ENCODE results near the gene CENPM.

Gene CENPM, protein sequence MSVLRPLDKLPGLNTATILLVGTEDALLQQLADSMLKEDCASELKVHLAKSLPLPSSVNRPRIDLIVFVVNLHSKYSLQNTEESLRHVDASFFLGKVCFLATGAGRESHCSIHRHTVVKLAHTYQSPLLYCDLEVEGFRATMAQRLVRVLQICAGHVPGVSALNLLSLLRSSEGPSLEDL

DNA sequence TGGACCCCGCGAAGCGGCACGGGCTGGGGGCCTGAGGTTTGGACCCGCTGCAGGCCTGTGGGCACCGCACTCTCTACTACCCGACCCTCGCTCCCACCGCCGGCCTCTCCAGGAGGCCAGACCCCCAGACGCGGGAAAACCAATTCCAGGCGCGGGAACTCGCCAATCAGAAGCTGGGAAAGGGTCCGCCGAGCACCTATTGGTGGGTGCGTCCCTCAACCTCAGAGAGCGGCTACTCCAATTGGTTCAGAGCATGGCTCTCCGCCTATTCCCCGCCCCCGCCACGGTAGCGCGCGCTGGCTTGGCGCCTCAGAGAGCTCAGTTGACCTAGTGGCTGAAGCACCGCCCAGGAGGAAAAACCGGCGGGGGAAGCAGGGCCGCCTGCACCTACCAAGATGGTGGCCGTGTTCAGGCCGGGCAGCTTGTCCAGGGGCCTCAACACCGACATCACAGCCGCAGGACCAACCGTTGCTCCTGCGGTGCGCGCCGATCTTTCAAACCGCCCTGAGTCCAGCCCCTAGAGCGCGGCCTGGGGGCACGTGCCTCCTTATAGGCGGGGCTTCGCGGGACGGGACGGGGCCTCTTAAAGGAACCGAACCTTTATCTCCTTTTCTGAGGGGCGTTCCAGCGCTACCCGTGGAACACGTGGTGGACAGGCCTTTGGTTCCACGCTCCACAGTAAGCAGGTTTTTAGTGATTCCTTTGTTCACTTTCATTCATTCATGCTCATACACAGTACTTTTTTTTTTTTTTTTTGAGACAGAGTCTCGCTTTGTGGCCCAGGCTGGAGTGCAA, at the start of gene CENPM:
CENPM (minus strand) TSS at position 524 of the 795 bp plus-strand sequence; CDS start at position 448, 76 bp downstream.
- peak; percentile 91 to 94 for DNase-seq (ENCODE audit: low read depth in 2 of 2)

DNA sequence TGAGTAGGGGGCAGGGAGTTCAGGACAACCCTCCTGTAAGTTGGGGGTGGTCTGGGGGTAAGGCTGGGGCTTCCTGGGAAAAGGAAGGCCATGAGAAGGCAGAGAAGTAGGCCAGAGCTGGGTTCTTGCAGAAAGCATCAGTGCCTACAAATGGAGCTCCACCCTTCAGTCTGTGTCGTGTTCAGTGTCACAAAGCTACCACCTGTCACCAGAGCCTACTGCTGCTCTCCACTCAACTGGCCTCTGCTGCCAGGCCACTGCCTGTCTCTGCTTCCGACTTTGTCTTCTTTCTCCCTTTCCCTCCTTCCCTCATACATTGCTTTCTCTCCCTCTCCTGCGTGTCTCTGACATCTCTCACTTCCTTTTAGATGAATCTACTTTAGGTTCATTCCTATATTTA, 48.3 kb upstream of the CENPM start:
- DNase-seq (ENCODE audit: low read depth in 2 of 2): no peak

DNA sequence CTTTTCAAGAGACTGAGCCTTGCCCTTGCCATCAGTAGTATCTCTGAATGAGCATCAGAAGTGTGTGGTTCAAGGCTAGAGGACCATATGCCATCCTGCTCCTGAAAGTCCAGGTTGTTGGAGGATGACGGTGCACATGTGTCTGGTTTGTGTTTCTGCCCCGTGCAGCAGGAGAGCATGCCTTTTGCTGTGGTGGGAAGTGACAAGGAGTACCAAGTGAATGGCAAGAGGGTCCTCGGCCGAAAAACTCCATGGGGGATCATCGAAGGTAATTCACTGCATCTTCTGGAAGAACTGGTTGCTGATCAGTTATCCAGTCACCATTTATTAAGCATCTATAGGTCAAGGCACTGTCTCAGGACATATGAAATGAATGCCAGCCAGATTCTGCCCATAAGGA, 45.5 kb upstream of the CENPM start:
- no peak for DNase-seq (ENCODE audit: low read depth in 2 of 2)

DNA sequence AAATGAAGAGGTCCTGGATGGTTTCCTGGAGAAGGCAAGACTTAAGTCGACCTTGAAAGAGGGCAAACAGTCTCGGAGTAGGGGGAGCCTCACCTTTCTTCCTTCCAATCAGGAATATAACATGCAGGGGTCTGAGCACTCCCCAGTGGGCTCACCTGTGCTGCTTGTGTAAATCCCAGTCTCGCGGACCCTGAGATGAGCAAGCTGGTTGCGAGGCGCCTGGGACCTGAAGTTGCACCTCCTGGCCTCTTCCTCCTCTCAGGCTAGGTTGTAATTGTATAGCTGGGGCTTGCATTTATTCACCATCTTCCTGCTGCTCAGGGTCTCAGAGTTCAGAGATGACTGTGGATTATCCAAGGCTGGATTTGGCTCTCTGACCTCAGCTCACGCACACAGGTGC, 44.2 kb upstream of the CENPM start:
- DNase-seq (ENCODE audit: low read depth in 2 of 2): no peak

DNA sequence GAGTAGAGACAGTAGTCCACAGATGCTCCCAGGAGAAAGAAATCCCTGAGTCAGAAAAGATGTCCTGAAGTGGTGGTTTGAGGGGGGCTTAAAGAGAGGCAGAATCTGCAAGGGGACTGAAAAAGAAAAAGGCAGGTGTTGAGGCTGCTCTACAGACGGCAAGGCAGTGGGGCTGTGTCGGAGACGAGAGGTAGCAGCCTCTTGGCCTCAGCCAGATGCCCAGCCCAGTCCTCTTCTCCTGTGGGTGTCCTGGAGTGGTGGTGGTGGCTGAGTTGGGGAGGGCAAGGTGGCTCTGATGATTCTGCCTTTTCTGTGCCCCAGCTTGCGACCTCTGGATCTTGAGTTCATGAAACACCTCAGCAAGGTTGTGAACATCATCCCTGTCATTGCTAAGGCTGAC, 42.3 kb upstream of the CENPM start:
- no peak for DNase-seq (ENCODE audit: low read depth in 2 of 2)

DNA sequence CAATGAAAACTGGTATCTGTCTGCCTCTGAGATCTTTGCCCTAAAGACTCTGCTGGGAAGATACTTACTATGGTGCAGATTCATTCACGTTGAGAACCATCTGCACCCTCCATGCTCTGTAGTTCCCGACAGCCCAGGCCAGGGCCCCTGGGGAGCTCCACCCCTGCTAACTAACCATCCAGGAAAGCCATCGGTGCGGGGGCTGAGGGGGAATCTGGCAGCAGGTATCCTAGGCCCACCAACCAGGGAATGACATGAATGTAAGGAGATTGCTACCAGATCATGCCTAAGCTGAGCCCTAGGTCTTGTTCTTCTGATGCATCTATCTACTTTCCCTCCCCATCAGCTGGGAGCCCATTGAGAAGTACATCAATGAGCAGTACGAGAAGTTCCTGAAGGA, 40.3 kb upstream of the CENPM start:
- no peak for DNase-seq (ENCODE audit: low read depth in 2 of 2)

DNA sequence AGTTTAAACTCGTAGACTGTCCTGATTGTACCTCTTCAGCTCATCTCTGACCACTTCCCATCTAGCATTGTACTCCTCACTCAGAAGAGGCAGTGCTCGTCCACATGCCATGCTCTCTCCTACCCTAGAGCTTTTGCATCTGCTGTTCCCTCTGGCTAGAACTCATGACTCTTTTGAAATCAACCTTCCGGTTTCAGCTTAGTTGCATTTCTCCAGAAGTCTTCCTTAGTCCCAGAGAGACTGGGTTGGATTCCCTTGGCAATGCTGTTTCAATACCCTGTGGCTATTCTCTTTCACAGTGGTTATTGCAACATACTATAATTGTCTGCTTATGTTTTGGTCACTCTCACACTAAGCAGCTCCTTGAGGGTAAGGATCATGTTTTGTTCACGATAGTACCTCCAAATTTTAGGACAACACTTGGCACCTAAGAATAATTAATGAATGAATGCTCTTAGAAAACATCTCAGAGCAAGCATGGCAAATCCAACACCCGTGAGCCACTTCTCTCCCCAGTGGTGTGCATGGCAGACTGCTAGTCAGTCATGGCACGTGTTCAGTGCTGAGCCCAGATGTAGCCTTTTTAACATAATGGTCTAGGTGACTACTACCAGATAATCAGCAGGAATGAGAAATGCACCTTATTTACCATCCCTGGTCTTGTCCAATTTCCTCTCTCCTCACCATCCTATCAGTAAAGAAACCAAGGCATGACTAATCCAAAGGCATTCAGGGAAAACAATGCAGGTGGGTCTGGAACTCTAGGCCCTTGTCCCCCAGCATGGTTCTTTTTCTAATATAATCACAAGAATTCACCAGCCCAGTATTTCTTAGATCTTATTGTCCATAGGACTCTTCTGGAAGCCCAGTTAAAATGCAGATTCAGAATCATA, 36.8 kb upstream of the CENPM start:
- no peak for DNase-seq (ENCODE audit: low read depth in 2 of 2)

DNA sequence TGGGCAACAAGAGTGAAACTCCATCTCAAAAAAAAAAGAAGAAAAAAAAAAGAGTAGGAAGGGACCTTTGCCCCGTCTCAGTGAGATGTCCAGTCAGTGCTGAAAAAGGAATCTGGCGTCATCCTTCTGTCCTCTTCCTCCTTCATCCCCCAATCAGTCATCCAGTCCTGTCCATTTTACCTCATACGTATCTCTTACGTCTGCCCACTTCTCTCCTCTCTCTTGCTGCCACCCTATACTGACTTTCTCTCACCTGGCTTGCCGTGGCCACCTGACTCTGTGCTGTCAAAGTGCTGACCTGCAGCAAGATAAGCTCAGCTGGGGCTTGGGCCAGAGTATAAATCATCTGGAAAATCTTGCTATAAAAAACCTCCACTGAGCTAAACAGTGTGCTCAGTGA, 35.9 kb upstream of the CENPM start:
- DNase-seq (ENCODE audit: low read depth in 2 of 2): no peak

DNA sequence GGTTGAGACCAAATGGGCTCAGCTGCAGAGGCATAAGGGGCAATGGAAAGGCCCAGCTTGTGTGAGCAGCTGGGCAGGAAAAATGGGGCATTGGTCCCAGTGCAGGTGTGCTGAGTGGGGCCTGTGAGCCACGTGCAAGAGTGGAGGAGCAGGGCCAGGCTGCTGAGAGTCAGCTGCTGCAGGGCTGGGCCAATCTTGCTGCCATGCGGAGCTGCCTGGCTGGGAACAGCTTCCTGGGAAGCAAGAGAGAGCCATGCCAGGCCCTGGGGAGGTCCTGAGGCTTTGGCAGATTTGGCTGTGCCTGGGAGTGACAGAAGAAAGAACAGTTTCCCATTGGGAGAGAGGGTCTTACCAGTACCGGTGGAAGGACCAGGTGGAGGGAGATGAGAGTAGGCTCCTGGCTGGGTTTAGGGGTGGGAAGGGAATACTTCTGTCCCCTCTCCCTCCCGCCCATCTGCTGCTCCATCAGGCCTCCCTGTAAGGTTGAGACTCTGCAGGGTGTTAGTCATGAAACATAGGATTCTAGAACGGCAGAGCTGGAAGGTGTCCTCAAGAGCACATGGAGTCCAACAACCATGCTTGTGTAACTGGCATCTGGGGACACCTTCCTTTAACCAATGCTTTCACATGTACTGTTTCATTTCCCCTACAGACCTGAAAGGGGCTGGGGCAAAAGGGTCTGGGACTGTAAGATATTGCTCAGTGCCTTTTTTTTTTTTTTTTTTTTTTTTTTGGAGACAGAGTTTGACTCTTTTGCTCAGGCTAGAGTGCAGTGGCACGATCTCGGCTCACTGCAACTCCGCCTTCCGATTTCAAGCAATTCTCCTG, 32.7 kb upstream of the CENPM start:
- no peak for DNase-seq (ENCODE audit: low read depth in 2 of 2)

DNA sequence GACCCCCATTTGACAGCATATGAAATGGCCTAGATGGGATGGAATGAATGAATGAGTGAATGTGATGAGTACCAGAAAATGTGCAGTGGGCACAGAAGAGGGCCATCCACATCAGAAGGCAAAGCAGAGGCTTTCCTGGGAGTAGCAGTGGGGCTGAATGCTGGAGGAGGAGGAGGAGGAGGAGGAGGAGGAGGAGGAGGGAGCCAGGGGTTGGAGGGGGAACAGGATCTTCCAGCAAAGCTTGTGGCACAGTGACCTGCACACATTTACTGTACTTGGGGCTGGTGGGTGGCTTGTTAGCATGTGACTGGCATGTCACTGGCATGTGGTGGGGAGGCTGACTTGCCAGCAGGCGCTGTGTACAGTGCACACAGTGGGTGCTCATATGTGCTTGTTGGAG, 31.8 kb upstream of the CENPM start:
- DNase-seq (ENCODE audit: low read depth in 2 of 2): no peak

DNA sequence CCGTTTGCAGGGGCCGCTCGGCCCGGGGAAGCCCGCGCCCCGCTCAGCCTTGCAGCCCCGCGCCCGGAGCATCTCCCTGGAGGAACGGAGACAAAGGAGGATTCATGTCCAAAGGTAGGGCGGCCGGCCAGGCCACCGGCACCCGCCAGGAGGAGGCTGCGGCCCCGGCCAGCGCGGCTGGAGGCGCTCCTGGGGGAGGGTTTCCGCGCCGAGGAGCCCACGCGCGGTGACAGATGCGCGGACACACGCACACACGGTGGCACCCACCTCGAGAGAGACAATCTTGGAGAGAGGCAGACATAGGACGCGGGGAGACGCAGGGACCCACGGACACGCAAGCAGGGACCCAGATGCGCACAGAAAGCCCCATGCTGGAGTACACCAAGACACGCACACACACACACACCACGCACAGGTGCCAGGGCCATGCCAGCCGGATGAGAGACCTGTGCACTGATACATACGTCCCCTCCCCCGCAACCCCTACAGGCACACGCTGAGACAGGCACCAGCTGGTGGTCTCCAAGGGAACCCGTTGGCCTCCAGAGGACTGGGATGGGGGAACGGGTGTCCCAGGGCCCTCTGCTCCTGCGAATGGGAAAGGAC, 30.1 kb upstream of the CENPM start:
- DNase-seq (ENCODE audit: low read depth in 2 of 2): no peak

DNA sequence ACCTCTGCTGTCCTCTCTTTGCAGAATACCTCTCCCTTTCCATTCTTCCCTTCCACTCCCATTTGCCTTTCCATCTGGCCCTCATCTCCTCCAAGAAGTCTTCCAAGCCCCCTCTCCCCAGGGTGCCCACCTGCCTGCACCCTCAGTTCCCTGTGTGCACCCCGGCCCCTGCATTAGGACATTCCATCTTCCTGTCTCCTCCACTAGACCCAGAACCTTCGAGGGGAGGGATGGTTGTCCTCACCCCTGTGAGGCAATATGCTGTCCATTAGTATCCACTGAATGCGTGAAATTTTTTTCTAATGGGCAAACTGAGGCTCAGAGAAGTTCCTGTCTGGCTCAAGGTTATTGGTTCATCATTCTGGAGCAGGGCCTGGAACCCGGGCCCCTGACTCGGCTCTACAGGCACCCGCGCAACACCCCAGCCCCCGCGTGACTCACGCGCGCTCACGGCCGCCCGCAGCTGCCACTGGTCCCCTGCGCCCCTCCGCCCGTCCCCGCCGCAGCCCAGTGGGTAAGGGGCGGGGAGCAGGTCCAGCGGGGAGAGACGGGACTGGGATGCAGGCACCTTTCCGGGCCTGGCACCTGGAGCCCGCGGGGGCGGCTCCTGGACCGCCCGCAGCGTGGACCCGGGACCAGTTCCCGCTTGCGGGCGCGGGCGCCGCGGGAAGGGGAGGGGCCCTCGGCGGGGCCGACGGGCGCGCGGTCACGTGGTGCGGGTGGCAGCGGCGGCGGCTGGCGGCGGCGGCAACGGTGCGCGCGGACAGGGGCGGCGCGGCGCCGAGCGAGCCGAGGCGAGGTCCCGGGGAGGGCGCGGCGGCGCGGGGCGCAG, 29.3 kb upstream of the CENPM start:
- peak in 1 of 2 donors; percentile 22 for DNase-seq (ENCODE audit: low read depth in 2 of 2)

DNA sequence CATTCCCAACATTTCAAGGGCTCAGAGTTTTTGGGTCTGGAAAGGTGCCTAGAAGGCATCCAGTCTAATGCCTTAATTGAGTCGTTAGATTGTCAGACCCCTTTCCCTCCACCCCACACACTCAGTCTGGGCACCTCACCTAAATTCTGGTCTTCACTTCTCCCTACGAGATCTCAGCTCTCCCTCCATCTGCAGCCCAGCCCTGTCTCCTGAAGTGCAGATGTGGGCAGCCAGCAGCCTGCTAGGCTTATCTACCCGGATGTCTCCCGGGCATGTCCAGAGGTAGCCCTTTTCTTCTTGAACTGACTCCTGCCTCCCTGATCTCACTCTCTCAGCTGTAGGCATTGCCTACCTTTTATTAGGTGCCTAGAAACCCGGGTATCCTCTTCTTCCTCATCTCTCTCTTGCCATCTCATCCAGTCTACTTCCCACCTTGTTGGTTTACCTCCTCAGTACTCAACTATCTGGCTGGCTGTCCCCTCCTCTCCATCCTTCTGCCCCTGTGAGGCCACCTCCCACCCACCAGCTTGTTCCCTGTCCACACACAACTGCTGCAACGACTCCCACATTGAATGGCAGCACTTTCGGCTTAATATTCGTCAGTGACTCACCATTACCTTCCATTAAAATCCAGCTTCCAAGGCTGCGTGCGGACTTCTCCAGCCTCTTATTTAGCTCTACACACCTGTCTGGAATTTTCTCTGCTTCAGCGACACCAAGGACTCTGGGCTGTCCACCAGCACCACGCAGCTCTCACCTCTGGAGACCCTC, 28.5 kb upstream of the CENPM start:
- DNase-seq (ENCODE audit: low read depth in 2 of 2): no peak

DNA sequence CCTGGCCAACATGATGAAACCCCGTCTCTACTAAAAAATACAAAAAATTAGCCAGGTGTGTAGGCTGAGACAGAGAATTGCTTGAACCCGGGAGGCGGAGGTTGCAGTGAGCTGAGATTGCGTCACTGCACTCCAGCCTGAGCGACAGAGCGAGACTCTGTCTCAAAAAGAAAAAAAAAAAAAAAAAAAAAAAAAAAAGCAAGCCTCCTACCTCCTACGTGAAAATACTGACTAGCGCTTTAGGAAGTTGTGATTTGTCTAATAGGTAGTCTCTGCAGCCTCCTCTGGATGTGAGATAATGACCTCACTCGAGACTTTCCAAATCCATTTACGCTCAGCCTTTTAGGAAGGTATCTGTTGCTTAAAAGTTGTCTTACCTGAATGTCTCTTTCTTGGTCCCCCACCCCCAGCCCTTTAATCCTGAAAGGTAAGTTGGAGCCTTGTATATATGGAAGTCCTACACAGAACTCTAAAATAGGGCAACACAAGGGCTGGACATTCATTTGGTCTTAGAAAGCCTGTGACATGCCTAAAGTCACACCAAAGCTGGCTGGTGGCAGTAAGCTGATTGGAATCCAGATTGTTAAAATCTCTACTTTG, 27.8 kb upstream of the CENPM start:
- DNase-seq (ENCODE audit: low read depth in 2 of 2): no peak

DNA sequence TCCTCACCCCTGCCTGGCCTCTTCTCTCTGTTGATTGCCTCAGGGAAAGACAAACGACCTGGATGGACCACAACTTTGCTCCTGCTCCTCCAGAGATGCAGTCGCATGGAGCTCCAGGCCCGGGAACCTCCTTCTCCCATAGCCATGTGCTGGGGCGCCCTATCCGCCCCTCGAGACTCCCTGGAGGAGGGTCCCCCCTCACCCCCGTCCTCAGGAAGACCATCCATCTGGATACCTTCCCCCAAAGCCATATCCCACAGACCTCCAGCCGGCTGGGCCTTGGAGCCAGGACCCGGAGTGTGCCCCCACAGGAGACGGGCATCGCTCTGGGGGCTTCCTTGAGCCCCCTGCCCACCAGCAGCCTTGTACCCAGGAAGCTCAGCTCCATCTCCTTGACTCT, 24.5 kb upstream of the CENPM start:
- no peak for DNase-seq (ENCODE audit: low read depth in 2 of 2)

DNA sequence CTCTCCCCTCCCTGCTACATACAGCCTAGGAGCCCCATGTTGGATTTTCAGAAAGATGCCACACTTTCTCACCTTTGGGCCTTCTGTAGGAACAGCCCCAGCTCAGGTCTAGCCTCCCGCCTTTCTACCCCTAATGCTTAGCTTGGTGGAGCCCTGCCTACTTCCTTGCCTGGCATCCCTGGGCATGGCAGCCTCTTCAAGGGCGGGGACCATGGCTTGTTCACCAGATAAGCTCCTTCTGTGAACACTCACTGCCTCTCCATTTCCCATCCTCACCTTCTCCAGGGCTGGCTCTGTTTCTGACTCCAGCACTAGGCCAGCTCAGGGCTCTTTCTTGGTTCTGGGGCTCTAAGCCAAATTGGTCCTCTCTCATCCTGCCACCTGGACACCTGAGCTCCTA, 23.6 kb upstream of the CENPM start:
- no peak for DNase-seq (ENCODE audit: low read depth in 2 of 2)

DNA sequence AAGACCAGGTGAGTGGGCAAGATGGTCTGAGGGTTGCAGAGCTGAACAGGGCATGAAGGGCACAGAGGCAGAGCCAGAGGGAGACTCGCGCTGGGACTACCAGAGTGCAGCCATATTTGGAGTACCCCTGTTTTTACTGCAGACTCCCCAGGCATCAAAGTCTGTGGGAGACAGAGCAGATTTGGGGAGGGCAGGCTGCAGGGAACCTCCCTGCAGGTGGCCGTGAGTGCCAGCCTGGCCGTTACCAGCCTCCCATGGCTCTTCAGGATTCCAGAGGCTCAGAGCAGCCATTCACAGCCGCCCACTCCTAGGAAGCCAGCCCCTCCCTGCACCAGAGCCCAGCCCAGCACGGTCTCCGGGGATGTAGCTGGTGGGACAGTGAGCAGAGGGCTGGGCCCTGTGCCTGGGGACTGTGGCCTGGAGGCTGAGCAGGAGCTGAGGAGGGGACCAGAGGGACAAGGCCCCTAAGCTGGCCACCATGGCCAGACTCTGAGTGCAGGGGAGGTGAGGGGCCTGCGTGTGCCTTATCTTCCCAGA, 22.2 kb upstream of the CENPM start, which contains the start of gene SEPTIN3:
SEPTIN3 (plus strand) TSS at position 334 of the 537 bp plus-strand sequence. CDS start 2,050 bp downstream, outside the sequence.
- DNase-seq (ENCODE audit: low read depth in 2 of 2): no peak

DNA sequence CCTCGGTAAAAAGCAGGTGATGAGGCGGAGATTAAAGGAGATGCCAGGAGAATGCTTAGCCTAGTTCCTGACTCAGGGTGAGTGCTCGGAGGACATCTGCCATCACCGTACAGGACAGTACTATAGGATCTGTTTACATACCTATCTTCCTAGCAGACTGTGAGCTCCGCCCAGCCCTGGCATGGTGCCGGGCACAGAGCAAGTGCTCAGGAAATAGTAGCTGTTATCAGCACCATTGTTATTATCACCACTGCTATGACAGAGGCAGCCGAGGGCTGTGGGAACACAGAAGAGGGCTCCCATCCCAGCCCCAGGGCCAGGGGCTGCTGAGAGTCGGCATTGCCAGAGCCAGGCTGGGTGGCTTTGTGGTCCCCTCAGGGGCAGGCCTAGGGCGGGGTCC, 21.6 kb upstream of the CENPM start:
- DNase-seq (ENCODE audit: low read depth in 2 of 2): no peak

All from stimulated activated CD8-positive, alpha-beta memory T cell treated with anti-CD3 and anti-CD28 coated beads, Interleukin-2, amount 100 ng/mL, for 48 hours (primary cell).